GM21529 (cell line): ENCODE data around the gene CYP3A4.
"Not testable (repeated sequence)": the region's sequence is repeated elsewhere in the genome, so short reads cannot be mapped to it uniquely, and the experiment has no call there.

Source experiments
- ATAC-seq: cut with Tn5 transposase; IDR thresholded peaks from one replicate; pipeline ENCODE4 v1.9.1; 2021; ENCODE audit not compliant: unreplicated experiment

Gene CYP3A4

DNA sequence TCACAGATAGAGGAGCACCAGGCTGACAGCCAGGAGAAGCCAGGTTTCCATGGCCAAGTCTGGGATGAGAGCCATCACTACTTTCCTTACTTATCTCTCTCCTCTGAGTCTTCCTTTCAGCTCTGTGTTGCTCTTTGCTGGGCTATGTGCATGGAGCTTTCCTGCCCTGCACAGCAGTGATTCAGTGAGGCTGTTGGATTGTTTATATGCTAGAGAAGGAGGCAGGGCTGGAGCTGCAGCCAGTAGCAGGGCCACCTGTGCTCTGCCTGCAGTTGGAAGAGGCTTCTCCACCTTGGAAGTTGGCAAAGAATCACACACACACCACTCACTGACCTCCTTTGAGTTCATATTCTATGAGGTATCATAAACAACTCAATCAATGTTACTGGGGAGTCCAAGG, at the start of gene CYP3A4:
Gene CYP3A4, minus strand, starts transcription at position 178 of the 400 bp plus-strand sequence. Its CDS starts 103 bp downstream, at position 75.
- ATAC-seq = no peak

DNA sequence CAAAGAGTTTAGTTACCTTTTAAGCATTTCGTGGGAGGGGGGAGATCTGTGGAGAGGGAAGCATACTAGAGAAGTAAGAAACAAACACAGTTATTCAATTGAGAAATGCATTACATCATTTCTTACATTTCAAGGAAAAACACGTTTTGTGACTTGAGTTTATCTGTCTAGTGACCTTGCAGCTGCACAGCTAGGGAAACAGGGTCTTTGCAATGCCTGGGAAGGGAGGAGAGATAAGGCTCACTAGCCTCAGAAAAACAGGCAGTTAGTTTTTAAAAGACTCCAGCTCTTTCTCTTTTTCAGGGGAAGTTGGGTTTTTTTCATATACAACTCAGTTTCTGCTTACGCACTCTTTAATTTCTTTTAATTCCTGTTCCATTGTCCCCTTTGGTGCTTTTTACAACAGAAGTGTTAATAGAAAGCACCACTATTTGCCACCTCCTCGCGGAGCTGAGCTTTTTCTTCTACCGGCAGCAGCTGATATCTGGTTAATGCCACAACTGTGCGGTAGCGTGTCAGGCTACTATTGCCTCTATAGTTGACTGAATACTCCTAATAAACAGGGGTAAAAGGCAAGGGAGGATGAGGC, 49.4 kb upstream of the CYP3A4 start:
- ATAC-seq = no peak

DNA sequence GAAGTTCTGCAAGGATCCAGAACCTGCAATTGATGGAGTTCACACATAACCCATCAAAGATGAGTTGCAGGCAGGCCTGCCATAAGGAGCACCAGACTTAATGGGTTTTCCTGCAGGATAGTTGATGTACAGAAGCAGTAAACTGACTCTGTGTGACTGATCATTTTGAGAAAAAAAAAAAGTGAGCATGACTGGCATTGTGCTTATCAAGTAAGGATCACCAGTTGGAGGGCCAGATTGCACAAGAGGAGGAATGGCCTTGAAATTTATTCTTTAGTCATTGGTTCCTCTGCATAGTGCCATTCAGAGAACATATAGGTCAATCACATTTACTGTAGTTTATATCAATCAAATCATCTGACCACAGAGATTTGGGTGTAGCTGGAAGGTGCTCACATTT, 47.6 kb upstream of the CYP3A4 start:
- no peak for ATAC-seq

DNA sequence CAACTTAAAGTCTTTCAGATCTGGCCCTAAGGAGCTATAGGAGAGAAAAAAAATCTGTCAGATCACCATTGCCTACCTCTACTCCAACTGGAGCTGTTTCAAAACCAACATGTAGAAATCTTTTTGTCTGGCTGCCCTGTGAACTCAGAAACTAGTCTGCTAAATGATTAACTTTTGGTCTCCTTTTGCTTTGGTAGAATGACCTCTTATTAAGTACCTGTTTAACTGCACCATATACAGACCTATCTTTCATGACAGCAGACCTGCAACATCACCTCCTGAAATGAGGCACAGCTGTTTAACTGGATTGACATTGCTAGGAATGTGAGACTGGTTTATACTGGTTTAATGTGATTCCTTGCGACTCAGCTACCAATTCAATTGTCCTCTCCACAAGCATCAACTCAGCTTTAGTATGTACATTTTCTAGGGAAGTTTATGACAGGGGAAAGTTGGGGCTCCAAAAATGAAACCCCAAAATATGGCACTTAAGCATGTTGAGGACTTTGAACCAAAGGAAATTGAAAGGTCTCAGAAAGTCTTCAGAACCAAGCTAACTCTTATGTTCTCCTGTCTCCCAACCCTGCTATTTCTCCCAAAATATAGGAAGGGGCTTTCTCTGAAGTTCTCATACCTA, 45.7 kb upstream of the CYP3A4 start:
- no peak for ATAC-seq

DNA sequence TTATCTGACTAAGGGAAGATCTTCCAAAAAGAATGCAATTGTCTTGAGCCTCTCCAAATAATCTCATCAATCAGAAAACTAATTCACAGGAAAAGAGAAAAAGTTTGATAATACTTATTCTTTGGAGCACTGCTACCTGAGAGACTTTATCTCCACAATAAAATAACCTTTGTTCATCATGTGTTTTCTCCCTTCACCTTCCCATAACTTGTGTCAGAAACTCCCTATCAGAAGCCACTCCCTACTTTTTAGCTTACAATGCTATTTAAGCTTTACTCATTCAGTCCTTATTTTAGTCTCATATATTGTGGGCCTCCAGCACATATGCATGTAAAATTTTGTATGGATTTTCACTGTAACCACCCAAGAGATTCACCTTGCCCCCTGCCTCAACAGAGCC, 44.8 kb upstream of the CYP3A4 start:
- ATAC-seq = no peak

DNA sequence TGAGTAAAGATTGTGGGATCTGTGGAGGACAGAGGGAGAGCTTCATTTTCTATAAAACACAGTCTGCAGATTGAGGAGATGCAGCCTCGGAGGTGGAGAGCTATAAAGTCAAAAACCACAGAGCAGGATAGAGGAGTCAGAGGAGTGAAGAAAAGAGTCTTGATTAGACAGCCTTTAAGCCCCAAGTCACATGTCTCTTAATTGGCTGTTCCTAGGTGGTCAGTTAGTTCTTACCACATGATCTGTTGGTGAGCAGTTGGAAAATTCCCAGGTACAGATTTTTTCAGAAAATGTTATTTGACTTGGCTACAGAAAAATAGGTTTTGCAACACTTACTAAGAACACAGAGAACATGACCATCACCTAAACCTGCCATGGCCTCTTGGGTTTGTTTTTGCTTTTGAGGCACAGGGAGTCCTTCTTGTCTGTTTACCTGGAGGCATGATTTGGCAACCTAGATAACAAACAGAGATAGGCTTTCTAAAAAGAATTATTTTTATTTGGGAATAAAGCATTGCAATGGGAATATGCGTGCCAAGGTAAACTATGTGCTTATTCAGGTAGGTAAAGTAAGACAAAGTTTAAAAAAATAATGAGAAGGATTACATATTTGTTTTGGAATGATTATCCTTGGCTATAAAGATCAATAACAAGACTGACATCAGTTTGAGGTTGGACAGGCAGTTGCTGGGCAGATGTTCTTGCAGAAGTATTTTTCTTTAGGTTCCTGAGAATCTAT, 43.2 kb upstream of the CYP3A4 start:
- ATAC-seq = no peak

DNA sequence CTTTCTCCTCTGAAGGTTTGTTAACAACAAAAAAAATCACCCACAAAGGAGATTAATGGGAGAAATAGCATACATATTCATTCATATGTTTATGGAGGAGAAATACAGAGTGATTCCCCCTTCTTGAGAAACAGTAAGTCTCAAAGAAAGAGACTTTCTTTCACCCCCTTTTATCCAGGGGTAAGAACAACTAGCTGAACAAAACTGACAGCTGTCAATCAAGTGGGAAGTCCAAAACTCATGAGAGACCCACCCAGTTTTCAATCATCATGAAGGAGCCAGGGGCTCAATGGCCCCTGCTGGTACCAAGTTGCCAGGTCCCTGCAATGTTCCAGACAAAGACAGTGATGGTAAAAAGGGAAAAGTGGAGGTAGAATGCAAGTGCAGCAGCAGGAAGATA, 41.9 kb upstream of the CYP3A4 start:
- no peak for ATAC-seq

DNA sequence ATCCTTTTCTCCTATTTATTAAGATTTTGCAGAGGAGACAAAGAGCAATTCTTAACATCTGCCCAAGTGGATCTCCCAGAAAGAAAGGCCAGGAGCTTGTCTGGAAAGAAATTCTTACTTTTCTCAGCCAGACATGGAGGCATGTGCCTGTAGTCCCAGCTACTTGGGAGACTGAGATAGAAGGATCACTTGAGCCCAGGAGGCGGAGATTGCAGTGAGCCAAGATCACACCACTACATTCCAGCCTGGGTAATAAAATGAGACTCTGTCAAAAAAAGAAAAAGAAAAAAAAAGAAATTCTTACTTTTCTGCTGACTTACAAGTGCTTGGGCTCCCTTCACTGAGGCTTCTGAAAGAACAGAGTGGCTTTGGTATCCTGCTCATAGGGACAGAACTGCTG, 41.5 kb upstream of the CYP3A4 start:
- no peak for ATAC-seq

DNA sequence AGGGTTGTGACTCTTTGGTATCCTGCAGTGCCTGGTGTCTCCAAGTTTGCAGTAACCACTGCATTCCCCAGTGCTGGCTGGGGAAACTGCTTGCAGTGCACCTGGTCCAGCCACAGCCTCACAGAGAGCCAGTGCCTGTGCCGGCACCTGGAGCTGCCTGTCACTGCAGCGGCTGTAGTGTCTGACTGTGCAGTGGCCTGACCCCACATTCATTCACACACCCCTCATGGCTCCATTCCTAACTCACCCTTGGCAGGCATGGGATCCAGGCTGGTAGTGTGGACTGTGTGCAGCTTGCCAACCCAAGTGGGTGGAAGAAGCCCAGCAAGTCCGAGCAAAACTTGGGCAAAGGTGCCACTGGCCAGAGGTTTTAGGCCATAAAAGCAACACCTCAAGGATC, 40.1 kb upstream of the CYP3A4 start:
- no peak for ATAC-seq

DNA sequence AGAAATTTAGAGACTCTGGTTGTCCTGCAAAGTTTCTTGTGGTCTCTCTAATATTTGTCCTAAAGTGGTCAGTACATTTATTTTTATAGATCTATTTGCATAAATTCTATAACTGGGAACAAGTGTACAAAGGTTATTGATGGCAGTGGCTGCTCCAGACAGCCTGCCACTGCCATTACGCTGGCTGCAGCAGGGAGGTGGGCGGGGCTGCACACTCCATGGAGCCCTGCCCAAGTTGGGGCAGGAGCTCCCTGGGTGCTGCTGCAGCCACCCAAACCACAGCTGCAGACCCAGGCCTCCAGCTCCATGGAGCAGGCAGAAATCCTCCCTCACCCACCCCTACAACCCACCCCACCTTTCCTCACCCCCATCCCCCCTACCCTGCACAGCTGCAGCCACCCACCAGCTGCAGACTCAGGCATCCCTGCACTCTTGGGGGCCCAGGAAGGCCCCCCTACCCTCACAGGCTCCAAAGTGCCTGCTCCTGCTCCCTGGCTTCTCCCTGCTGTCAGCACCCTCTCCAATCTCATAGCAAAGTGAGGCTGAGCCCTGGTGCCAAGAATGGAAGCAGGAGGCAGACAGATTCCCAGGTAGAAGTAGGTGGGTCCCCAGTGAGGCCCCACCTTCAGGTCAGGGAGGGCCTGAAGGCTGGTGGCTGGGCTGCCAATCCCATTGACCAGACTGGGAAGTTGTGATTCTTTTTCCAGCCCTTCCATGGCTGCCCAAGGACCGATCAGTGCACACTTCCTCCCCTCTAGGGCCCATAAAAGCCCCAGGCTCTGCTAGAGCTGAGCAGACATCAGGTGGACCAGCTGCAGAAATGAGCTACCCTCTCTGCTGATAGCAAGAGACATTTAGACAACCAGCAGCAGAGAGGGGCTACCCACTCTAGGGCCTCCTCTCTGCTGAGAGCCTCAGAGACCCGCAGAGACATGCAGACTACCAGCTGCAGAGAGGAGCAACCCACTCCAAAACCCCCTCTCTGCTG, 39.0 kb upstream of the CYP3A4 start:
- no peak for ATAC-seq

DNA sequence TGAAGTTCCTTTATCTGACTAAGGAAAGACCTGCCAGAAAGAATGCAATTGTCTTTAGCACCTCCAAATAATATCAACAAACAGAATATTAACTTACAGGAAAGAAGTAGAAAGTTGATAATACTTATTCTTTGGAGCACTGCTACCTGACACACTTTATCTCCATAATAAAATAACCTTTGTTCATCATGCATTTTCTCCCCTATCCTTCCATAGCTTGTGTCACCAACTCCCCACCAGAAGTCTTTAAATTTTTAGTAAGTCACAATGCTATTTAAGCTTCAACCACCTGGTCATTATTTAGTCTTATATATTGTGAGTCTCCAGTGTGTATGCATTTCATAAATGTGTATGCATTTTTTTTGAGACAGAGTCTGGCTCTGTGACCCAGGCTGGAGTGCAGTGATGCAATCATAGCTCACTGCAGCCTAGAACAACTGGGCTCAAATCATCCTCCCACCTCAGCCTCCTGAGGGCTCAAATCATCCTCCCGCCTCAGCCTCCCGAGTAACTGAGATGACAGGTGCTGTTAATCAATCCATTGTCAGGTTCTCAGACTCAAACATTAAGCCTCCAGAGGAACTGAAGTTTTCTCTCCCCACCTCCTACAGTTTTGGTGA, 36.5 kb upstream of the CYP3A4 start:
- no peak for ATAC-seq

DNA sequence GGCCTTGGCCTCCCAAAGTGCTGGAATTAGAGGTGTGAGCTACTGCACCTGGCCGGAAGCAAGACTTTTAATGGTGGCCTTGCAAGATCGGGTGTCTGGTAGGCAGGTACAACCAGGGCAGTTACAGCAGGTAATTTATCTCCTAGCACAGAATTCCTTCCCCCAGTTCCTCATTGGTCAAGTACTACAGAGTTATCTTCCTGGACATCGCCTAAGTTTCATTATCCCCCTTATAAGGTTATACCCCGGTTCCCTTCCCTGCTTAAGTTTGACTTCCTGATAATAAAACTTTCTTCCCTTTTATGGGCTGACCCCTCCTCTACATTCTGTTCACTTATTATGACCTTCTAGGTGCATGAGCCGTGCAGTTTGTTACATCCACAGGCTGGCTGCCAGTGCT, 24.8 kb upstream of the CYP3A4 start:
- ATAC-seq = no peak

DNA sequence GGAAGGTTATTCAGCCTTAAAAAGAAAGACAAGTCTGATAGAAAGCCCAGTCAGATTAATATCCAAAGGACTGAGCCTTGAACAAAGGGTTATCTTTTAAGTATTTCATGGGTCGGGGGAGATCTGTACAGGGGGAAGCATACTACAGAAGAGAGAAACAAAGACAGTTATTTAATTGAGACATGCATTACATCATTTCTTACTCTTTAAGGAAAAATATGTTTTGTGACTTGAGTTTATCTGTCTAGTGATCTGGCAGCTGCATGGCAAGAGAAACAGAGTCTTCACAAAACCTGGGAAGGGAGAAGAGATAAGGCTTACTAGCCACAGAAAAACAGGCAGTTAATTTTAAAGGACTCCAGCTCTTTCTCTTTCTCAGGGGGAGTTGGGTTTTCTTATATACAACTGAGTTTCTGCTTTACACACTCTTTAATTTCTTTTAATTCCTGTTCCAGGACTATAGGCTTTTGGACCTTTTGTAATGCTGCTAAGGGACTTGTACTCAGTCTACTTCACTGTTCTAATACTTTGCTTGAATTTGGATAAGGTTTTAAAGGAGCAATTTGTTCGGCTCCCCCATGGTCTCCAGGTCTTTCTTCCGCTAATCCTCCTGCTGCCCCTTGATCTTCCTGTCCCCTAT, 23.0 kb upstream of the CYP3A4 start:
- ATAC-seq = no peak

DNA sequence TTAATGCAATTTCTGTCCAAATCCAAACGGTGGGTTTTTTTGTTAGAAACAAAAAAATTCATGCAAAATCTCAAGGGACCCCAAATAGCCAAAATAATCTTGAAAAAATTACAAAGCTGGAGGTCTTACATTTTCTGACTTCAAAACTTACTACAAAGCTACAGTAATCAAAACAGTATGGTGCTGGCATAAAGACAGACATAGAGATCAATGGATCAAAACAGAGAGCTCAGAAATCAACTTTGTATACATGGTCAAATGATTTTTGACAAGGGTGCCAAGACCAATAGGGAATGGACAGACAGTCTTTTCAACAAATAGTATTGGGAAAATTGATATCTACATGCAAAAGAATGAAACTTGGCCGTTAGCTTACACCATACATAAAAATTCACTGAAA, 21.7 kb upstream of the CYP3A4 start:
- ATAC-seq = no peak

DNA sequence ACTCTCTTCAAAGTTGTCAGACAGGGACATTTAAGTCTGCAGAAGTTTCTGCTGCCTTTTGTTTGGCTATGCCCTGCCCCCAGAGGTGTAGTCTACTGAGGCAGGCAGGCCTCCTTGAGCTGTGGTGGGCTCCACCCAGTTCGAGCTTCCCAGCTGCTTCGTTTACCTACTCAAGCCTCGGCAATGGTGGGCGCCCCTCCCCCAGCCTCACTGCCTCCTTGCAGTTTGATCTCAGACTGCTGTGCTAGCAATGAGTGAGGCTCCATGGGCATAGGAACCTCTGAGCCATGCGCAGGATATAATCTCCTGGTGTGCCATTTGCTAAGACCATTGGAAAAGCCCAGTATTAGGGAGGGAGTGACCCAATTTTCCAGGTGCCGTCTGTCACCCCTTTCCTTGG, 19.1 kb upstream of the CYP3A4 start:
- not testable (repeated sequence) for ATAC-seq

DNA sequence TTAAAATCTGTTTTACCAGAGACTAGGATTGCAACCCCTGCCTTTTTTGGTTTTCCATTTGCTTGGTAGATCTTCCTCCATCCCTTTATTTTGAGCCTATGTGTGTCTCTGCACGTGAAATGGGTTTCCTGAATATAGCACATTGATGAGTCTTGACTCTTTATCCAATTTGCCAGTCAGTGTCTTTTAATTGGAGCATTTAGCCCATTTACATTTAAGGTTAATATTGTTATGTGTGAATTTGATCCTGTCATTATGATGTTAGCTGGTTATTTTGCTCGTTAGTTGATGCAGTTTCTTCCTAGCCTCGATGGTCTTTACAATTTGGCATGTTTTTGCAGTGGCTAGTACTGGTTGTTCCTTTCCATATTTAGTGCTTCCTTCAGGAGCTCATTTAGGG, 17.4 kb upstream of the CYP3A4 start:
- ATAC-seq = not testable (repeated sequence)

DNA sequence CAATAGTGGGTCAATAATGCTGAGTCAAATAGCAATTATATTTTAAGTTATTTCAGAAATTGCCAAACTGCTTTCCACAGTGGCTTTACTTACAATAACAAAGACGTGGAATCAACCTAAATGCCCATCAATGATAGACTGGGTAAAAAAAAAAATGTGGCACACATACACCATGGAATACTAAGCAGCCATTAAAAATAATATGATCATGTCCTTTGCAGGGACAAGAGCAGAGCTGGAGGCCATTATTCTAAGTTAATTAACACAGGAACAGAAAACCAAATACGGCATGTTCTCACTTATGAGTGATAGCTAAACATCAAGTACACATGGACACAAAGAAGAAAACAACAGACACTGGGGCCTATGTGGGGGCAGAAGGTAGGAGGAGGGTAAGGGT, 15.0 kb upstream of the CYP3A4 start:
- ATAC-seq = no peak

DNA sequence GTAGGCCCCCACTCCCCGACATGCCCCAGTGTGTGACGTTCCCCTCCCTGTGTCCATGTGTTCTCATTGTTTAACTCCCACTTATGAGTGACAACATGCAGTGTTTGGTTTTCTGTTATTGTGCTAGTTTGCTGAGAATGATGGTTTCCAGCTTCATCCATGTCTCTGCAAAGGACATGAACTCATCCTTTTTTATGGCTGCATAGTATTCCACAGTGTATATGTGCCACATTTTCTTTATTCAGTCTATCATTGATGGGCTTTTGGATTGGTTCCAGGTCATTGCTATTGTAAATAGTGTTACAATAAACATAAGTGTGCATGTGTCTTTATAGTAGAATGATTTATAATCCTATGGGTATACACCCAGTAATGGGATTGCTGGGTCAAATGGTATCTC, 11.9 kb upstream of the CYP3A4 start:
- not testable (repeated sequence) for ATAC-seq

DNA sequence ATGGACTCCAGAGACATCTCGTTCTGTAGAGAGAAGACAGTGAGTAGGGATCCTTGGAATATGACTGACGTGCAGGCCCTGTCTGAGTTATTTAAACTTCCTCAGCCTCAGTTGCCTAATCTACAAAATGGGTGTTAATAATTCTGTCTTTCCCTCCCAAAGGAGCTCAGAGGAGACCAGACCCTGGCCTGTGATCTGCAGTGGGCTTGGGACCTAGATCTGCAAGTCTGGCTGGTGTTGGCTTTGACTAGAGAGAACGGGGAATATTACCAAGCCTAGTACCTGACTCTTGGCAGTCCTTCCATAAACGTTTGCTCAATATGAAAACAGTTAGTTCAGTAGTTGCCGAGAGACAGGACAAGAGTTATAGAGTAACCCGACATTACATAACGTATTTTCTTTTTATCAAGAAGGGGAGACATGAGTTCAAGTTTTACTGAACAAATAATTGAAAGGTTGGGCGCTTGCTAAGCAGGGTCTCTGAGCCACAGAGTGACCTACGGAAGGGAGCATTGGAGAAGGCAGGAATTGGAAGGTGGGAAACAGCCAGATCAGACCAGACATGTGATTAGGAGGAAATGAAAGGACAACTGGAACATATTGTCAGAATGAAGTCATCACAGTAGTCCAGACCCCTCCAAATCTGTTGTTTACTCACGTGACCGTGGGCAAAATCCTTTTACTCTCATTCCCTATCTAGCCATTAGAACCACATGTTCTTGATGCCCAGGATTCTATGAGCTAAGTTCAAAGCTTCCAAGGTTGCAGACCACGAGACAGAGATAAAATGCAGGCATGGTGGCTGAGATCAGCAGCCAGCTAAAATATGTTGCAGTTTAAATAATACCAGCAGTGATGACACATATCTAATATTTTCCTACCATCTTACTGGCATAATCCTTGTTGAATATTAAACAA, 10.9 kb upstream of the CYP3A4 start:
- ATAC-seq = no peak
